Osteoblast (primary cell): ENCODE measurements around the gene ATRNL1. TPM values are rescaled to one million over a fixed set of nuclear protein-coding genes. Genes with fewer than 3 reads are reported as not detected.

Experiments
- DNase-seq: peaks from one replicate; pipeline ENCODE4 v3.0.0; 2011; ENCODE audit warnings: low spot score, mixed read lengths; ENCODE audit not compliant: insufficient read length; ENCODE audit errors: missing footprints
- H2AFZ ChIP-seq: 2 replicates; pipeline ENCODE4 v1.6.0; 2011; ENCODE audit warnings: mild to moderate bottlenecking, low read length
- H3K27ac ChIP-seq: 2 replicates; pipeline ENCODE4 v1.5.1; 2011; ENCODE audit warnings: mild to moderate bottlenecking, low read depth, low read length, moderate library complexity
- H3K27me3 ChIP-seq: 2 replicates; pipeline ENCODE4 v1.6.0; 2012; ENCODE audit warnings: mild to moderate bottlenecking, control low read depth, inconsistent platforms, low read length, moderate library complexity; ENCODE audit not compliant: insufficient read depth
- H3K36me3 ChIP-seq: 2 replicates; pipeline ENCODE4 v1.5.1; 2011; ENCODE audit warnings: mild to moderate bottlenecking, low read length, control low read depth, moderate library complexity; ENCODE audit not compliant: insufficient read depth
- H3K4me1 ChIP-seq: 2 replicates; pipeline ENCODE4 v1.5.1; 2011; ENCODE audit warnings: mild to moderate bottlenecking, low read length, control low read depth, moderate library complexity; ENCODE audit not compliant: insufficient read depth
- H3K4me2 ChIP-seq: 2 replicates; pipeline ENCODE4 v1.6.0; 2011; ENCODE audit warnings: mild to moderate bottlenecking, low read length; ENCODE audit not compliant: insufficient read depth
- H3K4me3 ChIP-seq: fragments of 200-600 bp; sonication (generic); 3 replicates; pipeline ENCODE4 v1.5.1; 2012; ENCODE audit warnings: mild to moderate bottlenecking, low read length, inconsistent platforms; ENCODE audit not compliant: insufficient read depth
- H3K79me2 ChIP-seq: 2 replicates; pipeline ENCODE4 v1.6.0; 2012; ENCODE audit warnings: mild to moderate bottlenecking, low read length, control low read depth, inconsistent platforms; ENCODE audit not compliant: insufficient read depth
- H3K9me3 ChIP-seq: 2 replicates; pipeline ENCODE4 v1.5.1; 2011; ENCODE audit warnings: low read depth, low read length, control low read depth
- H4K20me1 ChIP-seq: 2 replicates; pipeline ENCODE4 v1.6.0; 2012; ENCODE audit warnings: mild to moderate bottlenecking, low read length, control low read depth; ENCODE audit not compliant: insufficient read depth
- total RNA-seq: library from RNA; depleted of rRNA; stranded (reverse); fragments of >200 nt; gene quantifications from 2 replicates; pipeline ENCODE4 v1.2.3, GENCODE V29; 2012
- TF ChIP-seq, protein P1 (sequence below): IDR thresholded peaks from 2 replicates; pipeline ENCODE4 v1.5.1; 2011; ENCODE audit warnings: mild to moderate bottlenecking, low read depth, low read length, moderate library complexity; ENCODE audit errors: extremely low read depth

ATRNL1 gene
- total RNA-seq, 1 donor: 1.4 TPM

DNA sequence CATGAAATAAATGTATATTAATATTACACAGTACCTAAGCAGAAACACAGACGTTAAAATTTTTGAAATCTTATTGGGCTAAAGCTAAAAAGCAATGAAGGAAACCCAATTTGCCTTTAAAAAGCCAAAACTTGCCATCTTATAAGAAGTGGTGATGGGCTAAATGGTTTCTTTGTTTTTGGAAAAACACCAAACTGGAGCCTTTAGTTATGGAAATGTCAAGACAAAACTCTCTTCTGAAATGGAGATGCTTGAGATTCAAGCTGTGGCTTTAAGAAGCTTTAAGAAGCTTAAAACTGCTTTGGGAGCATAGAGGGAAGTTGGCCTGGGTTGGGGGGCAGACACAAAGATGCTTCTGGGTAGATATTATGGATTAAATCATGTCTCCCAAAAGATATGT lies 902.9 kb downstream of the ATRNL1 start:
- H3K27me3 ChIP-seq: peaks cover 3% of the 10 kb centered on the region
- H3K27ac ChIP-seq: no peak overlapping the region
- no peak overlapping the region for H3K4me2 ChIP-seq
- no peak overlapping the region for H3K4me3 ChIP-seq
- no peaks in the 10 kb centered on the region for H3K36me3 ChIP-seq
- no peaks in the 10 kb centered on the region for H3K9me3 ChIP-seq
- DNase-seq: no peak
- H3K79me2 ChIP-seq: no peaks in the 10 kb centered on the region
- no peak overlapping the region for H2AFZ ChIP-seq
- H3K4me1 ChIP-seq: no peaks in the 10 kb centered on the region
- TF ChIP-seq, protein P1, sequence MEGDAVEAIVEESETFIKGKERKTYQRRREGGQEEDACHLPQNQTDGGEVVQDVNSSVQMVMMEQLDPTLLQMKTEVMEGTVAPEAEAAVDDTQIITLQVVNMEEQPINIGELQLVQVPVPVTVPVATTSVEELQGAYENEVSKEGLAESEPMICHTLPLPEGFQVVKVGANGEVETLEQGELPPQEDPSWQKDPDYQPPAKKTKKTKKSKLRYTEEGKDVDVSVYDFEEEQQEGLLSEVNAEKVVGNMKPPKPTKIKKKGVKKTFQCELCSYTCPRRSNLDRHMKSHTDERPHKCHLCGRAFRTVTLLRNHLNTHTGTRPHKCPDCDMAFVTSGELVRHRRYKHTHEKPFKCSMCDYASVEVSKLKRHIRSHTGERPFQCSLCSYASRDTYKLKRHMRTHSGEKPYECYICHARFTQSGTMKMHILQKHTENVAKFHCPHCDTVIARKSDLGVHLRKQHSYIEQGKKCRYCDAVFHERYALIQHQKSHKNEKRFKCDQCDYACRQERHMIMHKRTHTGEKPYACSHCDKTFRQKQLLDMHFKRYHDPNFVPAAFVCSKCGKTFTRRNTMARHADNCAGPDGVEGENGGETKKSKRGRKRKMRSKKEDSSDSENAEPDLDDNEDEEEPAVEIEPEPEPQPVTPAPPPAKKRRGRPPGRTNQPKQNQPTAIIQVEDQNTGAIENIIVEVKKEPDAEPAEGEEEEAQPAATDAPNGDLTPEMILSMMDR: no peak
- no peaks in the 10 kb centered on the region for H4K20me1 ChIP-seq

DNA sequence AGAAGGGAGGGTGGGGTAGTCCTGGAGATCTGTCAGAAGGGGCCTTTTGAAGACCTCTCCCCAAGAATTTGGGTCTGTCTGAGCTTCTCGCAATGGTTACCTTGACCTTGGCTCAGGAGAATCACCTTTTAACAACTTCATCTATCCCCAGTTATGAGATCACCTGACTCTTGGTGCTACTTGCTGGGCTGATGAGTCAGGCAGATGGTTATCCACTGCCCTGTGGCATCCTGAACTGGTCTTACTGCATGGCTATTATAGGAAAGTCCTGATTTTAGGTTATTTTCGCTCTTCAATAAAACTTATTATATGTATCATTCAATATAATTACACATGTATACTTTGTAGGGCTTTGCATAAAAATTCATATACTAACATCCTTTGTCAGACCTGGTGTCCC lies 905.1 kb downstream of the ATRNL1 start:
- Histone ChIP-seq H3K4me1 (no peaks in the 10 kb centered on the region), H3K4me3 (no peak overlapping the region), H3K36me3 (no peaks in the 10 kb centered on the region), H4K20me1 (no peaks in the 10 kb centered on the region), H3K9me3 (no peaks in the 10 kb centered on the region), H3K79me2 (no peaks in the 10 kb centered on the region), H3K27ac (no peak overlapping the region), H2AFZ (no peak overlapping the region), H3K27me3 (peaks cover 3% of the 10 kb centered on the region), H3K4me2 (no peak overlapping the region)
- no peak for DNase-seq
- TF ChIP-seq, protein P1: no peak

Other genes starting within 250 kb of the ATRNL1 start
- gene TRUB1, start 155.2 kb upstream of the ATRNL1 start, total RNA-seq: 26.8 and 28.6 TPM in 2 replicates